HG03139 (cell line): ENCODE measurements around the gene HNF1A.

ENCODE experiments used
- ATAC-seq: cut with Tn5 transposase; IDR thresholded peaks from one replicate; pipeline ENCODE4 v1.9.1; 2021; ENCODE audit not compliant: unreplicated experiment

HNF1A gene

GRCh38 chr12:120959111-120959878 is 19.0 kb upstream of the HNF1A start:
- no peak for ATAC-seq

GRCh38 chr12:120960657-120961056 is 17.7 kb upstream of the HNF1A start:
- ATAC-seq = no peak

GRCh38 chr12:120961604-120962531 is 16.5 kb upstream of the HNF1A start:
- ATAC-seq = no peak

GRCh38 chr12:120962532-120963020 is 15.8 kb upstream of the HNF1A start:
- no peak for ATAC-seq

GRCh38 chr12:120964298-120964697 is 14.0 kb upstream of the HNF1A start:
- no peak for ATAC-seq

GRCh38 chr12:120965534-120966091 is 12.7 kb upstream of the HNF1A start:
- ATAC-seq = no peak

- no peak for ATAC-seq
Measured at GRCh38 chr12:120970310-120970709, 8.0 kb upstream of the HNF1A start.

- ATAC-seq = no peak
Measured at GRCh38 chr12:120971299-120972180, 6.8 kb upstream of the HNF1A start.

- ATAC-seq = no peak
Measured at GRCh38 chr12:120972870-120973543, 5.3 kb upstream of the HNF1A start.

- ATAC-seq = no peak
Measured at GRCh38 chr12:120977531-120978295, 630 bp upstream of the HNF1A start.

GRCh38 chr12:120979220-120979861 is 998 bp downstream of the HNF1A start:
- ATAC-seq = no peak

- no peak for ATAC-seq
Measured at GRCh38 chr12:120979862-120980696, 1.7 kb downstream of the HNF1A start.

- ATAC-seq = no peak
Measured at GRCh38 chr12:120980800-120981368, 2.5 kb downstream of the HNF1A start.

- no peak for ATAC-seq
Measured at GRCh38 chr12:120981407-120981941, 3.1 kb downstream of the HNF1A start.

- no peak for ATAC-seq
Measured at GRCh38 chr12:120982659-120983058, 4.3 kb downstream of the HNF1A start.

- ATAC-seq = no peak
Measured at GRCh38 chr12:120983759-120984158, 5.4 kb downstream of the HNF1A start.

- ATAC-seq = no peak
Measured at GRCh38 chr12:120984351-120984898, 6.1 kb downstream of the HNF1A start.
